ENCODE results near the gene PDXP. TPM values are rescaled to one million over a fixed set of nuclear protein-coding genes. Genes with fewer than 3 reads are reported as not detected.

The PDXP gene
- total and polyA plus RNA-seq, 2 of the 4 experiments (the other 2 are of a cell fraction): 5.4 to 24.1 TPM

DNA sequence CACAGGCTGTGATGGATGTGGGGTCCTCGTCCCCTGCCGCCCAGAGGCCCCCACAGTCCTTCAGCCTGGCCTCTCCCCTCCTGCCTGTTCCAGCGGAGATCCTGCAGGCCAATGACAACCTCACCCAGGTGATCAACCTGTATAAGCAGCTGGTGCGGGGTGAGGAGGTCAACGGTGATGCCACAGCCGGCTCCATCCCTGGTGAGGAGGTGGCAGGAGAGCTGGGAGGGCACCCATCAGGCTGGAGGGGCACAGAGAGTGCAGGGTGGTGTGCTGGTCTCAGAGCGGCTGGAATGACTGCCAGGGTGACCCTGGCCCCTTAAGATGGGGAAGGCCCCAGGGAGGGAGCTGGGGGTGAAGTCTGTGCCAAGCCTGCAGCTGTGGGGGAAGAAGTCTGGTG lies 33.6 kb upstream of the PDXP start:
- Histone ChIP-seq H2AFZ (replicated peaks; ENCODE audit: low read length, poor library complexity) (no peak overlapping the region), H2BK120ac (ENCODE audit: low read depth, low read length) (no peak overlapping the region), H3K4me1 (ENCODE audit: control insufficient read depth, insufficient read depth, low read length) (peaks cover 3% of the 10 kb centered on the region; the same call in 1 of the 2 replicates), H2BK5ac (ENCODE audit: low read depth, low read length, poor library complexity, severe bottlenecking) (no peak overlapping the region), H4K8ac (ENCODE audit: low read depth in 2 of 2, low read length in 2 of 2) (no peak overlapping the region), H3K4me2 (ENCODE audit: low read depth, low read length) (no peak overlapping the region), H3K9me3 (ENCODE audit: control insufficient read depth, insufficient read depth, low read length) (no peaks in the 10 kb centered on the region), H3K18ac (ENCODE audit: low read depth, low read length) (no peak overlapping the region), H3K23ac (ENCODE audit: low read depth, low read length) (no peak overlapping the region), H4K20me1 (ENCODE audit: insufficient read depth, low read length) (no peaks in the 10 kb centered on the region; the same call in 1 of the 2 replicates), H3K79me1 (ENCODE audit: low read depth in 1 of 2, low read length in 2 of 2) (peaks cover 0 to 12% of the 10 kb centered on the region in 2 experiments; a peak in 2 of 4 replicates), H3K4me3 (ENCODE audit: insufficient read depth, low read depth, low read length) (no peak overlapping the region), H4K5ac (ENCODE audit: low read depth, low read length) (no peak overlapping the region), H3K4ac (ENCODE audit: low read depth, low read length) (no peak overlapping the region), H3K9ac (ENCODE audit: low read depth, low read length) (no peak overlapping the region), H3K27ac (ENCODE audit: insufficient read depth, low read length) (no peak overlapping the region), H3K9me1 (ENCODE audit: insufficient read depth, low read length) (no peaks in the 10 kb centered on the region), H2BK15ac (ENCODE audit: low read depth, low read length) (no peak overlapping the region), H3K27me3 (ENCODE audit: control insufficient read depth, insufficient read depth, low read length) (no peaks in the 10 kb centered on the region), H2AK5ac (ENCODE audit: low read depth, low read length) (no peak overlapping the region), H3K56ac (ENCODE audit: extremely low read depth, insufficient read depth, low read length) (no peak overlapping the region), H4K91ac (ENCODE audit: insufficient read depth, low read depth, low read length) (no peak overlapping the region), H2BK20ac (ENCODE audit: low read depth, low read length) (no peak overlapping the region), H3K14ac (replicated peaks; ENCODE audit: low read depth, low read length) (no peak overlapping the region), H3K36me3 (ENCODE audit: control insufficient read depth, insufficient read depth, low read length) (peaks cover 49% of the 10 kb centered on the region; the same call in 1 of the 2 replicates), H2AK9ac (replicated peaks; ENCODE audit: low read depth, low read length, poor library complexity) (no peak overlapping the region)
- intact Hi-C loops (cut with micrococcal nuclease) (no loop called here), dilution Hi-C loops (cut with HindIII; ENCODE audit: low sequenced_read_pairs, unreplicated experiment) (no loop called here), in situ Hi-C loops (cut with MboI; ENCODE audit: low sequenced_read_pairs) (no loop called here)
- no peak for DNase-seq
- TF ChIP-seq, protein P1, sequence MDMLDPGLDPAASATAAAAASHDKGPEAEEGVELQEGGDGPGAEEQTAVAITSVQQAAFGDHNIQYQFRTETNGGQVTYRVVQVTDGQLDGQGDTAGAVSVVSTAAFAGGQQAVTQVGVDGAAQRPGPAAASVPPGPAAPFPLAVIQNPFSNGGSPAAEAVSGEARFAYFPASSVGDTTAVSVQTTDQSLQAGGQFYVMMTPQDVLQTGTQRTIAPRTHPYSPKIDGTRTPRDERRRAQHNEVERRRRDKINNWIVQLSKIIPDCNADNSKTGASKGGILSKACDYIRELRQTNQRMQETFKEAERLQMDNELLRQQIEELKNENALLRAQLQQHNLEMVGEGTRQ (IDR thresholded peaks at IDR 0.05; ENCODE audit: low read depth, low read length): no peak
- TF ChIP-seq, protein P2, sequence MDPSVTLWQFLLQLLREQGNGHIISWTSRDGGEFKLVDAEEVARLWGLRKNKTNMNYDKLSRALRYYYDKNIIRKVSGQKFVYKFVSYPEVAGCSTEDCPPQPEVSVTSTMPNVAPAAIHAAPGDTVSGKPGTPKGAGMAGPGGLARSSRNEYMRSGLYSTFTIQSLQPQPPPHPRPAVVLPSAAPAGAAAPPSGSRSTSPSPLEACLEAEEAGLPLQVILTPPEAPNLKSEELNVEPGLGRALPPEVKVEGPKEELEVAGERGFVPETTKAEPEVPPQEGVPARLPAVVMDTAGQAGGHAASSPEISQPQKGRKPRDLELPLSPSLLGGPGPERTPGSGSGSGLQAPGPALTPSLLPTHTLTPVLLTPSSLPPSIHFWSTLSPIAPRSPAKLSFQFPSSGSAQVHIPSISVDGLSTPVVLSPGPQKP (IDR thresholded peaks at IDR 0.05; ENCODE audit: borderline replicate concordance, low read depth, low read length): no peak
- TF ChIP-seq MXI1 (IDR thresholded peaks at IDR 0.05; ENCODE audit: borderline replicate concordance, low read depth, low read length): no peak
- TF ChIP-seq CEBPB (IDR thresholded peaks at IDR 0.05; ENCODE audit: low read depth, low read length): no peak
- no peak for TF ChIP-seq SMC3 (IDR thresholded peaks at IDR 0.05; ENCODE audit: low read depth, low read length)
- TF ChIP-seq, protein P3, sequence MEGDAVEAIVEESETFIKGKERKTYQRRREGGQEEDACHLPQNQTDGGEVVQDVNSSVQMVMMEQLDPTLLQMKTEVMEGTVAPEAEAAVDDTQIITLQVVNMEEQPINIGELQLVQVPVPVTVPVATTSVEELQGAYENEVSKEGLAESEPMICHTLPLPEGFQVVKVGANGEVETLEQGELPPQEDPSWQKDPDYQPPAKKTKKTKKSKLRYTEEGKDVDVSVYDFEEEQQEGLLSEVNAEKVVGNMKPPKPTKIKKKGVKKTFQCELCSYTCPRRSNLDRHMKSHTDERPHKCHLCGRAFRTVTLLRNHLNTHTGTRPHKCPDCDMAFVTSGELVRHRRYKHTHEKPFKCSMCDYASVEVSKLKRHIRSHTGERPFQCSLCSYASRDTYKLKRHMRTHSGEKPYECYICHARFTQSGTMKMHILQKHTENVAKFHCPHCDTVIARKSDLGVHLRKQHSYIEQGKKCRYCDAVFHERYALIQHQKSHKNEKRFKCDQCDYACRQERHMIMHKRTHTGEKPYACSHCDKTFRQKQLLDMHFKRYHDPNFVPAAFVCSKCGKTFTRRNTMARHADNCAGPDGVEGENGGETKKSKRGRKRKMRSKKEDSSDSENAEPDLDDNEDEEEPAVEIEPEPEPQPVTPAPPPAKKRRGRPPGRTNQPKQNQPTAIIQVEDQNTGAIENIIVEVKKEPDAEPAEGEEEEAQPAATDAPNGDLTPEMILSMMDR (conservative IDR thresholded peaks at IDR 0.05; ENCODE audit: low read depth, low read length): no peak
- no peak for TF ChIP-seq MAZ (IDR thresholded peaks at IDR 0.05; ENCODE audit: borderline replicate concordance, low read depth, low read length)
- no peak for TF ChIP-seq CHD1 (IDR thresholded peaks at IDR 0.05; ENCODE audit: low read depth, low read length)
- no peak for TF ChIP-seq MAFK (IDR thresholded peaks at IDR 0.05; ENCODE audit: low read depth, low read length)
- no peak for TF ChIP-seq FOS (IDR thresholded peaks at IDR 0.05; ENCODE audit: low read depth, low read length)
- POLR2A ChIA-PET (ENCODE audit: unreplicated experiment): no interaction called here
- WGBS, 2 experiments (ENCODE audit: extremely low coverage in 2 of 2, insufficient read length in 1 of 2): 81% methylated on average over 3 of the region's 7 CpGs; no CpG with 5 or more reads in 1 of the 2 experiments
- BruUV-seq (replicated peaks): no TSS peak
- CTCF ChIA-PET: no interaction called here
- no peak for ATAC-seq (ENCODE audit: low read depth)
